NCI-H2196 treated with DMSO at 0.1 percent for 48 hours (cell line): ENCODE measurements around the gene DCAF8.
"Not testable (repeated sequence)": the region's sequence is repeated elsewhere in the genome, so short reads cannot be mapped to it uniquely, and the experiment has no call there.

Source experiments
- DNase-seq: peaks from one replicate; lab custom pipeline; 2025; ENCODE audit not compliant: unreplicated experiment; lab: John Stamatoyannopoulos, UW

The DCAF8 gene

GRCh38 chr1:160261893-160262794, at the start of gene DCAF8:
DCAF8 (minus strand) TSS chr1:160262549; CDS start chr1:160244008, 18,541 bp downstream.
- DNase-seq = peak; percentile 95

- DNase-seq = no peak
Observed at GRCh38 chr1:160309571-160309970, 47.2 kb upstream of the DCAF8 start.

- DNase-seq = no peak
Observed at GRCh38 chr1:160309185-160309557, 46.8 kb upstream of the DCAF8 start.

- DNase-seq = no peak
Observed at GRCh38 chr1:160308451-160309184, 46.3 kb upstream of the DCAF8 start.

GRCh38 chr1:160307118-160307791, 44.9 kb upstream of the DCAF8 start:
- DNase-seq = no peak

GRCh38 chr1:160300173-160300572, 37.8 kb upstream of the DCAF8 start:
- no peak for DNase-seq

GRCh38 chr1:160296036-160296435, 33.7 kb upstream of the DCAF8 start:
- no peak for DNase-seq

- no peak for DNase-seq
Observed at GRCh38 chr1:160293020-160293968, 30.9 kb upstream of the DCAF8 start.

GRCh38 chr1:160291248-160292220, 29.2 kb upstream of the DCAF8 start:
- peak; percentile 59 for DNase-seq

GRCh38 chr1:160287769-160288168, 25.4 kb upstream of the DCAF8 start:
- DNase-seq = not testable (repeated sequence)

GRCh38 chr1:160285506-160285905, 23.2 kb upstream of the DCAF8 start:
- no peak for DNase-seq

- peak; percentile 75 for DNase-seq
Observed at GRCh38 chr1:160284782-160285344, 22.5 kb upstream of the DCAF8 start, which contains the start of gene PEX19. PEX19 (minus strand) TSS chr1:160285133; CDS start chr1:160285124, 9 bp downstream.

GRCh38 chr1:160284220-160284781, 22.0 kb upstream of the DCAF8 start:
- DNase-seq = no peak

- no peak for DNase-seq
Observed at GRCh38 chr1:160282807-160283206, 20.5 kb upstream of the DCAF8 start.

GRCh38 chr1:160277987-160278386, 15.6 kb upstream of the DCAF8 start:
- DNase-seq = no peak

GRCh38 chr1:160277330-160277729, 15.0 kb upstream of the DCAF8 start:
- DNase-seq = no peak

- no peak for DNase-seq
Observed at GRCh38 chr1:160271025-160271424, 8.7 kb upstream of the DCAF8 start.

GRCh38 chr1:160267284-160267991, 5.1 kb upstream of the DCAF8 start:
- DNase-seq = no peak
